ENCODE data around the gene SLC5A10. TPM values are rescaled to one million over a fixed set of nuclear protein-coding genes. Genes with fewer than 3 reads are reported as not detected.

SLC5A10 gene
- total RNA-seq, 1 experiment from 2014 or later, result 0.17 TPM

DNA sequence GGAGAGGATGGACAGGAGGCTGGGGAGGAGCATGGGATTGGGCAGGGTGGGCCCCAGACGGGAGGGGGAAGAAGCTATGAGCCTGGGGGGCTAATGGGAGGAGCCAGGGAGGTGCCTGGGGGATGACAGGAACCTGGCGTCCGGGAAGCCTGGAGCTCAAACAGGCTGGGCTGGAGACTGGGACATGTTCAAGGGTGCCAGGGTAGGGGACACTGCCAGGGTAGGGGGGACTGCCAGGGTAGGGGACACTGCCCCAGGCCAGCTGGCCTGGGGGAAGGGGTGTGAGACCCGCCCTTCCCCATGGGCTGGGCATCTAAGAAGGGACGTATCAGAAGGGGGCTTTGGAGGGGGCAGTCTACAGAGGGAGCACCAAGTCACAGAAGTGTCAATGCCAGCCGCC, 59.6 kb downstream of the SLC5A10 start:
- peaks cover 15% of the 10 kb centered on the region for H3K4me1 ChIP-seq (replicated peaks; ENCODE audit: insufficient read depth)
- no peak for DNase-seq
- no peaks in the 10 kb centered on the region for H4K20me1 ChIP-seq (ENCODE audit: insufficient read depth)
- H3F3A ChIP-seq (ENCODE audit: insufficient read depth, low read depth), result peaks cover 19% of the 10 kb centered on the region; the same call in 1 of the 2 replicates
- H3K27ac ChIP-seq, result no peak overlapping the region
- no peaks in the 10 kb centered on the region for H3K27me3 ChIP-seq (ENCODE audit: insufficient read depth, low read depth)
- H3K9me3 ChIP-seq (ENCODE audit: insufficient read depth, low read depth), result no peaks in the 10 kb centered on the region
- no peaks in the 10 kb centered on the region for H3K36me3 ChIP-seq (ENCODE audit: low read depth)
- TF ChIP-seq EZH2 (IDR thresholded peaks at IDR 0.05; ENCODE audit: low read depth), result no peak
- no peak for TF ChIP-seq CTCF (conservative IDR thresholded peaks at IDR 0.05)
- intact Hi-C loops (cut with micrococcal nuclease; ENCODE audit: unreplicated experiment), result no loop called here
- H3K4me3 ChIP-seq, result no peak overlapping the region
- H3K79me2 ChIP-seq (ENCODE audit: low read depth), result no peaks in the 10 kb centered on the region
- H3K9me2 ChIP-seq (ENCODE audit: insufficient read depth), result no peaks in the 10 kb centered on the region
- H2AFZ ChIP-seq, result no peak overlapping the region
- POLR2A ChIA-PET (ENCODE audit: unreplicated experiment), result no interaction called here
- BruUV-seq (replicated peaks), result no TSS peak
- H3K4me2 ChIP-seq, result peak overlapping the region; percentile 37
- CTCF ChIA-PET, result interaction anchor here (0.6 kb wide), 1 partner anchor 9 kb away, joined by 6 read pairs; no protein-coding TSS in a partner anchor

GRCh38 chr17:19012171-19013080, 60.5 kb downstream of the SLC5A10 start:
- ChIA-PET POLR2A (ENCODE audit: unreplicated experiment) (no interaction called here), CTCF (no interaction called here)
- Histone ChIP-seq H3K4me1 (replicated peaks; ENCODE audit: insufficient read depth) (peaks cover 15% of the 10 kb centered on the region), H3K36me3 (ENCODE audit: low read depth) (no peaks in the 10 kb centered on the region), H2AFZ (no peak overlapping the region), H3K79me2 (ENCODE audit: low read depth) (no peaks in the 10 kb centered on the region), H3K4me3 (no peak overlapping the region), H4K20me1 (ENCODE audit: insufficient read depth) (no peaks in the 10 kb centered on the region), H3K4me2 (no peak overlapping the region), H3K9me3 (ENCODE audit: insufficient read depth, low read depth) (no peaks in the 10 kb centered on the region), H3F3A (ENCODE audit: insufficient read depth, low read depth) (peaks cover 14% of the 10 kb centered on the region; the same call in 1 of the 2 replicates), H3K27ac (no peak overlapping the region), H3K27me3 (ENCODE audit: insufficient read depth, low read depth) (no peaks in the 10 kb centered on the region), H3K9me2 (ENCODE audit: insufficient read depth) (no peaks in the 10 kb centered on the region)
- intact Hi-C loops (cut with micrococcal nuclease; ENCODE audit: unreplicated experiment), result no loop called here
- no TSS peak for BruUV-seq (replicated peaks)
- DNase-seq, result no peak
- TF ChIP-seq EZH2 (IDR thresholded peaks at IDR 0.05; ENCODE audit: low read depth) (no peak), CTCF (conservative IDR thresholded peaks at IDR 0.05) (no peak)

GRCh38 chr17:19013226-19013625, 61.3 kb downstream of the SLC5A10 start:
- H3F3A ChIP-seq (ENCODE audit: insufficient read depth, low read depth), result 0 out of 2 replicates have a peak, but pooled peaks cover 10% of the 10 kb centered on the region
- H4K20me1 ChIP-seq (ENCODE audit: insufficient read depth), result no peaks in the 10 kb centered on the region
- no peaks in the 10 kb centered on the region for H3K9me2 ChIP-seq (ENCODE audit: insufficient read depth)
- no peaks in the 10 kb centered on the region for H3K79me2 ChIP-seq (ENCODE audit: low read depth)
- no peak overlapping the region for H3K4me2 ChIP-seq
- no peaks in the 10 kb centered on the region for H3K36me3 ChIP-seq (ENCODE audit: low read depth)
- intact Hi-C loops (cut with micrococcal nuclease; ENCODE audit: unreplicated experiment), result no loop called here
- POLR2A ChIA-PET (ENCODE audit: unreplicated experiment), result no interaction called here
- no peak overlapping the region for H3K27ac ChIP-seq
- no peaks in the 10 kb centered on the region for H3K27me3 ChIP-seq (ENCODE audit: insufficient read depth, low read depth)
- DNase-seq, result no peak
- no TSS peak for BruUV-seq (replicated peaks)
- H3K4me3 ChIP-seq, result no peak overlapping the region
- TF ChIP-seq EZH2 (IDR thresholded peaks at IDR 0.05; ENCODE audit: low read depth), result no peak
- no peak for TF ChIP-seq CTCF (conservative IDR thresholded peaks at IDR 0.05)
- H3K9me3 ChIP-seq (ENCODE audit: insufficient read depth, low read depth), result no peaks in the 10 kb centered on the region
- H3K4me1 ChIP-seq (replicated peaks; ENCODE audit: insufficient read depth), result peaks cover 15% of the 10 kb centered on the region
- CTCF ChIA-PET, result no interaction called here
- no peak overlapping the region for H2AFZ ChIP-seq
